Mesendoderm (in vitro differentiated cells): ENCODE data around the gene RPS18.

ENCODE experiments used
- DNase-seq: peaks from one replicate; pipeline ENCODE4 v3.0.0; 2013
- H2AK5ac ChIP-seq: 2 replicates; pipeline ENCODE4 v1.6.1; 2013; ENCODE audit warnings: low read length, inconsistent platforms
- H2BK120ac ChIP-seq: 2 replicates; pipeline ENCODE4 v1.6.1; 2013; ENCODE audit warnings: low read depth, mild to moderate bottlenecking, low read length, moderate library complexity, mixed read lengths
- H2BK15ac ChIP-seq: replicated peaks from 2 replicates; pipeline ENCODE4 v1.6.1; 2013; ENCODE audit warnings: low read depth, mild to moderate bottlenecking, moderate library complexity
- H2BK5ac ChIP-seq: 2 replicates; pipeline ENCODE4 v1.6.1; 2013; ENCODE audit warnings: low read length, inconsistent platforms
- H3K18ac ChIP-seq: 2 replicates; pipeline ENCODE4 v1.6.1; 2013; ENCODE audit warnings: mild to moderate bottlenecking, low read length, mixed read lengths
- H3K23ac ChIP-seq: one replicate; pipeline ENCODE4 v1.6.1; 2013; ENCODE audit warnings: low read length
- H3K27ac ChIP-seq: 2 replicates; pipeline ENCODE4 v1.5.1; 2013; ENCODE audit warnings: low read depth, mild to moderate bottlenecking, inconsistent platforms, low read length, moderate library complexity
- H3K27me3 ChIP-seq: 2 replicates; pipeline ENCODE4 v1.6.1; 2013; ENCODE audit warnings: low read length, control low read depth, mild to moderate bottlenecking, inconsistent platforms; ENCODE audit not compliant: insufficient read depth, poor library complexity
- H3K36me3 ChIP-seq: 2 replicates; pipeline ENCODE4 v1.6.1; 2013; ENCODE audit warnings: low read length, inconsistent platforms; ENCODE audit not compliant: control insufficient read depth, insufficient read depth
- H3K4ac ChIP-seq: one replicate; pipeline ENCODE4 v1.6.1; 2013; ENCODE audit warnings: low read depth, mild to moderate bottlenecking, low read length, moderate library complexity
- H3K4me1 ChIP-seq: 2 replicates; pipeline ENCODE4 v1.6.1; 2013; ENCODE audit warnings: low read depth, low read length, inconsistent platforms; ENCODE audit not compliant: control insufficient read depth
- H3K4me2 ChIP-seq: 2 replicates; pipeline ENCODE4 v1.6.1; 2013; ENCODE audit warnings: low read length
- H3K4me3 ChIP-seq: 2 replicates; pipeline ENCODE4 v1.5.1; 2013; ENCODE audit warnings: mild to moderate bottlenecking, low read length
- H3K56ac ChIP-seq: one replicate; pipeline ENCODE4 v1.6.1; 2013; ENCODE audit warnings: low read length
- H3K79me1 ChIP-seq: 2 replicates; pipeline ENCODE4 v1.6.1; 2013; ENCODE audit warnings: low read length, inconsistent platforms
- H3K79me2 ChIP-seq: 2 replicates; pipeline ENCODE4 v1.6.1; 2013; ENCODE audit warnings: mild to moderate bottlenecking, low read length; ENCODE audit not compliant: control insufficient read depth, insufficient read depth
- H3K9ac ChIP-seq: 2 replicates; pipeline ENCODE4 v1.6.1; 2013; ENCODE audit warnings: low read length, inconsistent platforms
- H4K5ac ChIP-seq: one replicate; pipeline ENCODE4 v1.6.1; 2013; ENCODE audit warnings: low read length
- H4K8ac ChIP-seq: one replicate; pipeline ENCODE4 v1.6.1; 2013; ENCODE audit warnings: low read depth, mild to moderate bottlenecking, control low read depth, low read length, moderate library complexity
- WGBS: extraction: QIAGEN DNeasy Blood & Tissue Kit; methylation state at CpG from one replicate; pipeline ENCODE4 v1.1.7; 2013; ENCODE audit warnings: low lambda C conversion rate, missing lambda C conversion rate; ENCODE audit not compliant: insufficient coverage; ENCODE audit errors: extremely low coverage; 5-methylcytosine and 5-hydroxymethylcytosine counted together

RPS18 gene

DNA sequence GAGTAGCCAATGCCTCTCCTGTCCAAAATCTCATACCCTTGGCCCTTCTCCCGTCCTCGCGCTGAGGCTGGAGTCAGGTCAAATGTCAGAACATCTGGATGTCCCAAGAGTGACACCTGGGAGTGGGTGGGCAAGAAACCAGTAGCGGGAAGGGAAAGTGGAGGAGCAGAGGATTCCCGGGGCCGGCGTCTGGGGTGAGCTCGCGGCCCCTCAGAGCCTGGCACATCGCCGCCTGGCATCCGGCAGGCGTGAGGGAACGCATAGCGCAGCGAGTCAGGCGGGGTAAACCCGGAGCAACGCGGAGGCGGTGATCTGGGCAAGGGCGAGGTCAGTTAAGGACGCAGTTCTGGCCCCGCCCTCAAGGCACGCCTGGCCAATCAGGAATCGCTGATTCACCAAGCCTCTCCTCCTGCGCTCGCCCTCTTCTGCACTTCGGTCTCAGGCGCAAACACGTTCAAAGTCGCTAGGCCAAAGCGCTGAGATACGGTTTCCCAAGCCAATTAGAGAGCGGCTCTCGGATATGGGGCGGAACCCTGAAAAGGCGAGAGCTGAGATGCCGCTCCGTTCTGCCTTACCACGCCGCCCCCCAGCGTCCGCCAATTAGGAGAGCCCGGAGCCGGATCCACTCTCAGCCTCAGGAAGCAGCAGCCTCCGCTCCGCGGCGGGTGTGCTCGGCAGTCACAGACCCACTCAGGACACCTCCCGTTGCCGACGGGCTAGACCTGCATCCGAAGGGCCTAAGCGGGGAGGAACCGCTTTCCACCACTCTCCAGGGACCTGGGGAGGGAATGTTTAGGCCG is 22.7 kb upstream of the RPS18 start:
- Histone ChIP-seq H3K4me3 (peak overlapping the region; percentile 66), H3K4me2 (peak overlapping the region; percentile 100), H3K23ac (no peak overlapping the region), H3K36me3 (no peaks in the 10 kb centered on the region), H3K4me1 (peaks cover 3% of the 10 kb centered on the region), H3K9ac (peak overlapping the region; percentile 94), H4K5ac (no peak overlapping the region), H3K56ac (peak overlapping the region; percentile 98), H2BK15ac (no peak overlapping the region), H3K18ac (no peak overlapping the region), H2BK5ac (no peak overlapping the region), H4K8ac (no peak overlapping the region), H2BK120ac (no peak overlapping the region), H2AK5ac (no peak overlapping the region), H3K79me1 (no peaks in the 10 kb centered on the region), H3K27ac (peak overlapping the region; percentile 65), H3K4ac (no peak overlapping the region), H3K79me2 (no peaks in the 10 kb centered on the region), H3K27me3 (peaks cover 1% of the 10 kb centered on the region)
- WGBS, result no CpG with 5 or more reads among the region's 58 CpGs
- peak; percentile 99 for DNase-seq

DNA sequence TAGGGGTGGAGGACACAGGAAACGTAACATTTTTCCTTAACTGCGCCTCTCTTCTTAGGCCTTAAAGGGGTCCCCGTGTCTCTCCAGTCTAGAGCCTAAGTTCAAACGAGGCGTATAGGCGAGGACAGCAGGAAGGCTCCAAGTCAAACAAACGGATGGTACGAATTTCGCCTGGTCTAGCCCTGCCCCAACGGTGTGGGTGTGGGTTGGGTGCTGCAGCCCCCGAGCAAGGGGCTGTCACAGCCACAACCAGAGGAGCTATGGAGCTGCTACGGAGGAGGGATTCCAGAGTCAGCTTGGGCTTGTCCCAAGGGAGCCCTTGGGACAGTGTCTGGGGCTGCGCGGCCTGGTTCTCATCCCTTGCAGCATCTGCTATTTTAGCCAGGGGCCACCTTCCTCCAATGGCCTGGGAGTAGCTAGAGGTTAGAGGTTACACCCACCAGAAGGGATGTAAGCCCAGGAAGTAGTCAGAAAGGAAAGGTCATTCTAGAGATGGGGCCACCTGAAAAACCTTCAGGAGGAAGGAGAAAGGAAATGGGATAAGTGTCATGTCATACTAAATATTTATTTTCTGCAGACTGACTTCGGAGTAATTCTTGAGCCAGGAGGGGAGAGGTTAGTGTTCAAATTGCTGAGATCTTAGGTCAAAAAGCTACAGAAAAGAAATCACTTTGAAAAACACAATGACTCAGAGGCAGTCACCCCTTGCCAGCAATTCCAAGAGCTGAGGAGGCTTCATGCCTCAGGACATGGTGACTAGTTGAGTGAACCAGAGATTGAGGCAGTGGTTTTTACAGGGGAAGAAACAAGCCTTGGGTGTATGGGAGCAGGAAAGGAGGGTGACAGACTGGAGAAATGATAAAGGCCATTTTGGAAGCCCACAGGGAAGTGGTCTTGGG is 21.9 kb upstream of the RPS18 start:
- Histone ChIP-seq H3K4me1 (peaks cover 3% of the 10 kb centered on the region), H2AK5ac (no peak overlapping the region), H3K4me2 (peak overlapping the region; percentile 92), H4K8ac (no peak overlapping the region), H3K79me1 (no peaks in the 10 kb centered on the region), H3K36me3 (no peaks in the 10 kb centered on the region), H3K4ac (no peak overlapping the region), H3K27ac (peak overlapping the region; percentile 65), H3K18ac (no peak overlapping the region), H2BK15ac (no peak overlapping the region), H3K23ac (no peak overlapping the region), H2BK5ac (no peak overlapping the region), H4K5ac (no peak overlapping the region), H3K4me3 (peak overlapping the region; percentile 66), H3K9ac (peak overlapping the region; percentile 94), H3K27me3 (peaks cover 1% of the 10 kb centered on the region), H3K56ac (peak overlapping the region; percentile 98), H3K79me2 (no peaks in the 10 kb centered on the region), H2BK120ac (no peak overlapping the region)
- WGBS, result no CpG with 5 or more reads among the region's 15 CpGs
- no peak for DNase-seq

DNA sequence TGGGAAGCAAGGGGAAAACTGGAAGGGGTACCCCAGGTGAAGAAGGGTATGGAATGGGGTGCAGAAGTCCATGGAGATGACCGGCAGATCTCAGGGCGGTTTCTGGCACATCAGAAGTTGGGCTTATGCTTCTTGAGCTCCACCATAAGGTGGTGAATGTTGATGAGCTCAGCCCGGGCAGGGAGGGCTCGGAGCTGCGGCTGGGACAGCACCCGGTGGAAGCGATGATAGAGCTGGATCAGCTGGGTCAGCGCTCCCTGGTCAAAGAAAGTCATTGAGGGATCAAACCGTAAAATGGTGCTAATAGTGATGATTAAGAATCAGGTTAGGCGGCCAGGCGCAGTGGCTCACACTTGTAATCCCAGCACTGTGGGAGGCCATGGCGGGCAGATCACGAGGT is 21.1 kb upstream of the RPS18 start:
- Histone ChIP-seq H3K18ac (no peak overlapping the region), H3K79me1 (no peaks in the 10 kb centered on the region), H3K23ac (no peak overlapping the region), H3K4ac (no peak overlapping the region), H2BK15ac (no peak overlapping the region), H3K27me3 (peaks cover 1% of the 10 kb centered on the region), H3K79me2 (no peaks in the 10 kb centered on the region), H3K36me3 (no peaks in the 10 kb centered on the region), H3K4me1 (peaks cover 3% of the 10 kb centered on the region), H2BK120ac (no peak overlapping the region), H3K27ac (no peak overlapping the region), H4K5ac (no peak overlapping the region), H2BK5ac (no peak overlapping the region), H4K8ac (no peak overlapping the region), H2AK5ac (no peak overlapping the region), H3K4me2 (no peak overlapping the region), H3K56ac (no peak overlapping the region), H3K9ac (no peak overlapping the region), H3K4me3 (no peak overlapping the region)
- no CpG with 5 or more reads among the region's 13 CpGs for WGBS
- DNase-seq, result no peak

DNA sequence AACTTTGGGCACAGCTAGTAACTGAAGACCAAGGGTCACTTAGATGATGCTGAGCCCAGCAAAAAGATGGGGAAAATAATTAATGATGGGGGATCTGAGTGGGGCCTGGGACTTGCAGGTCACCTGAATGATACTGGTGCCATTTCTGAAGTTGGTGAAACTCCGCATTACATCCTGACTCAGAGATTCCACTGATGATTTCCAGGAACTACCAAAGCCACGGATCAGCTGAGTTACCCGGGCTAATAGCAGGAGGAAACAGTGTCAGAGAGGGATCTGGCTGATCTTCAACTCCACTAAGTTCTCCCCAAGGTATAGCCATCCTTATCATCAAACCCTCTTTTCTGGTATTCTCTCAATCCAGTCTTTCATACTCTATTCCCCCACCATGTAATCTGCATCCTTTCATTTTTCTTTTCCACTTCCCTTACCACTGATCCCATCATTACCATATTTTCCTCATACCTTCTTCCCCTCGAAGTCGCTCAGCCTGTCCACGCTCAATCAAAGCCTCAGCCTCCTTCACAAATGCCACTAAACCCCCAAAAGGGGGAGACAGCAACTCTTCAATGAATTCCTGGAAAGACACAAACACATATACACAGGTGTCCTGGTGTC is 20.4 kb upstream of the RPS18 start:
- no peaks in the 10 kb centered on the region for H3K79me2 ChIP-seq
- H2BK120ac ChIP-seq, result no peak overlapping the region
- H3K23ac ChIP-seq, result no peak overlapping the region
- H3K56ac ChIP-seq, result no peak overlapping the region
- no peak overlapping the region for H3K18ac ChIP-seq
- no peak overlapping the region for H3K4me3 ChIP-seq
- H3K27me3 ChIP-seq, result no peaks in the 10 kb centered on the region
- H4K5ac ChIP-seq, result no peak overlapping the region
- H3K4ac ChIP-seq, result no peak overlapping the region
- WGBS, result 100% methylated on average over 3 of the region's 6 CpGs
- H3K79me1 ChIP-seq, result no peaks in the 10 kb centered on the region
- no peak overlapping the region for H4K8ac ChIP-seq
- no peak overlapping the region for H2BK15ac ChIP-seq
- H3K27ac ChIP-seq, result no peak overlapping the region
- no peaks in the 10 kb centered on the region for H3K36me3 ChIP-seq
- no peak overlapping the region for H2AK5ac ChIP-seq
- no peak overlapping the region for H3K4me2 ChIP-seq
- DNase-seq, result no peak
- H3K4me1 ChIP-seq, result peaks cover 3% of the 10 kb centered on the region
- H2BK5ac ChIP-seq, result no peak overlapping the region
- H3K9ac ChIP-seq, result no peak overlapping the region

DNA sequence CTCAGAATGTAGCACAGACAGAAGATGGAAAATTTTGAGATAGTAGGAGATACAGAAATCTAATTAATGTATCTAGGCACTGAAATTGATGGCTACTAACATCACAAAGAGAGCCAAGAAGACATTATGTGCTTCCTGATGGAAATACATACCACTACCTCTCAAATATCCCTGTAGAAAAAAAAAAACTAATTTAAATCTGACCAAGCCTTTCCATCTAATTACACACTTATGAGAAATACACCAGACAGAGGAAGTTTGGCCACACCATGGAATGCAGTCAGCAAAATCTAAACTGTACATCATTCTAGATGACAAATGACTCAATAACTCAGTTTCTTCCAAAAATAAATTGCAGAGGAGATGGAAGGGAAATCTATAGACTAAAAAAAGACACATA is 19.1 kb upstream of the RPS18 start:
- Histone ChIP-seq H4K8ac (no peak overlapping the region), H3K9ac (no peak overlapping the region), H3K18ac (no peak overlapping the region), H2BK120ac (no peak overlapping the region), H2AK5ac (no peak overlapping the region), H3K4me3 (no peak overlapping the region), H3K27ac (no peak overlapping the region), H2BK5ac (no peak overlapping the region), H3K4me2 (no peak overlapping the region), H3K36me3 (no peaks in the 10 kb centered on the region), H2BK15ac (no peak overlapping the region), H3K27me3 (no peaks in the 10 kb centered on the region), H3K79me1 (no peaks in the 10 kb centered on the region), H3K23ac (no peak overlapping the region), H4K5ac (no peak overlapping the region), H3K56ac (no peak overlapping the region), H3K4ac (no peak overlapping the region), H3K4me1 (peaks cover 3% of the 10 kb centered on the region), H3K79me2 (no peaks in the 10 kb centered on the region)
- DNase-seq, result no peak
